ENCODE measurements around the gene RAPGEF1. TPM values are rescaled to one million over a fixed set of nuclear protein-coding genes. Genes with fewer than 3 reads are reported as not detected.

Gene RAPGEF1
- total and polyA plus RNA-seq, 2 experiments from 2014 or later: 9.9 to 82.8 TPM

DNA sequence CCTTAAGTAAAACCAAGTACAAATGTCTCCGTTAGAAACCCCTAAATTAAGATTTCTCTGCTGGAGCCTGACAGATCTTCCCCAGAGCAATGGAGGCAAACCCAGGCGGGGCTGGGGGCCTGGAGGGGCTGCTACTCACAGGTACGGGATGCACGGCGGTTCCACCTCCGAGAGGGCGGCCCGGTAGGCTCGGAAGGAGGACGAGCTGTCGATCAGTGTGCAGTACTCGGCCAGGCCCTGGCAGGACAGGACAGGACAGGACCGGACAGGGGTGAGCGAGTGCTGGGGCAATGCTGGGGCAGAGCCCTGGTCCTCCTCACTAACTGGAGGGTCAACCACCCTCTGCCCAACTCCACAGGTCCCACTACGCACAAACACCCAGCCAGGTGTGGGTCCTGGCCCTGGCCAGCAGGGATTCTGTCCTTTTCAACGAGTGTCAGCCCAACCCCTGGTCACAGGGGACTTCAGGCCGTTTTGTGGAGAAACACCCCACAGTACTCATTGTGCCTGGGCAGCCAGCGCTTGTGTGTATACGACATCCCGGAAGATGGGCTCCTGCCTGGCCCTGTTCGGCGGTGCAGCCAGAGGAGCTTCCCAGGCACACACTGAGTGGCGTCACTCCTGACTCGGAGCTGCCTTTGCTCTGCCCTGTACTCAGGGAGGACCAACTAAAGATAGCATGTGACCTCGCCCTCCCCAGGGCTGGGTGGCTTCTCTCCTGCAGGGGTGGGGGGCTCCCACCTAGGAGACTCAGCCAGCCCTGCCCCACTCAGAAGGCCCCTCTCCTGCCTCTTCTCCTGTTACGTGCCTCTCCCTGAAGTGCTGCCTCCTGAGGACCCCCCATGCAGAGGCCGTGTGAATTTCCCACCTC, 157.2 kb downstream of the RAPGEF1 start:
- no peak overlapping the region for H3K4me3 ChIP-seq
- Mint-ChIP-seq H3K9me3 (no peaks in the 10 kb centered on the region; the same call in 2 of the 3 replicates), H3K27me3 (ENCODE audit: insufficient read depth, low read depth, poor library complexity) (peaks cover 17% of the 10 kb centered on the region), H3K4me1 (peaks cover 2% of the 10 kb centered on the region; the same call in 1 of the 3 replicates), H3K27ac (no peak overlapping the region), H3K4me3 (no peak overlapping the region), H3K36me3 (ENCODE audit: low read depth) (peaks cover 39% of the 10 kb centered on the region)
- no peaks in the 10 kb centered on the region for H3K4me1 ChIP-seq (ENCODE audit: insufficient read depth)
- no peaks in the 10 kb centered on the region for H3K79me2 ChIP-seq (replicated peaks; ENCODE audit: insufficient read depth)
- H3K27ac ChIP-seq (ENCODE audit: low read depth): no peak overlapping the region
- no peaks in the 10 kb centered on the region for H3K36me3 ChIP-seq (ENCODE audit: insufficient read depth)
- no peaks in the 10 kb centered on the region for H3K9me2 ChIP-seq (ENCODE audit: insufficient read depth)
- H3F3A ChIP-seq (replicated peaks; ENCODE audit: low read depth): no peaks in the 10 kb centered on the region
- H3K27me3 ChIP-seq (ENCODE audit: insufficient read depth): no peaks in the 10 kb centered on the region
- H2AFZ ChIP-seq: no peak overlapping the region
- ATAC-seq: no peak
- TF ChIP-seq ETS1 (IDR thresholded peaks at IDR 0.05) (no peak), CREB1 (CRISPR knock-in tag; IDR thresholded peaks at IDR 0.05; ENCODE audit: low read depth) (no peak), CTCF (conservative IDR thresholded peaks at IDR 0.05; ENCODE audit: low read depth in 2 of 2) (no peak), EZH2phosphoT487 (IDR thresholded peaks at IDR 0.05; ENCODE audit: unreplicated experiment) (no peak), EZH2 (IDR thresholded peaks at IDR 0.05; ENCODE audit: low read depth, unreplicated experiment) (no peak), ZNF114 (CRISPR knock-in tag; IDR thresholded peaks at IDR 0.05) (no peak), POLR2AphosphoS5 (IDR thresholded peaks at IDR 0.05; ENCODE audit: low read depth) (no peak), NANOG (IDR thresholded peaks at IDR 0.05; ENCODE audit: borderline replicate concordance) (no peak), STAT1 (IDR thresholded peaks at IDR 0.05; ENCODE audit: unreplicated experiment) (no peak)
- TF ChIP-seq, protein P1, sequence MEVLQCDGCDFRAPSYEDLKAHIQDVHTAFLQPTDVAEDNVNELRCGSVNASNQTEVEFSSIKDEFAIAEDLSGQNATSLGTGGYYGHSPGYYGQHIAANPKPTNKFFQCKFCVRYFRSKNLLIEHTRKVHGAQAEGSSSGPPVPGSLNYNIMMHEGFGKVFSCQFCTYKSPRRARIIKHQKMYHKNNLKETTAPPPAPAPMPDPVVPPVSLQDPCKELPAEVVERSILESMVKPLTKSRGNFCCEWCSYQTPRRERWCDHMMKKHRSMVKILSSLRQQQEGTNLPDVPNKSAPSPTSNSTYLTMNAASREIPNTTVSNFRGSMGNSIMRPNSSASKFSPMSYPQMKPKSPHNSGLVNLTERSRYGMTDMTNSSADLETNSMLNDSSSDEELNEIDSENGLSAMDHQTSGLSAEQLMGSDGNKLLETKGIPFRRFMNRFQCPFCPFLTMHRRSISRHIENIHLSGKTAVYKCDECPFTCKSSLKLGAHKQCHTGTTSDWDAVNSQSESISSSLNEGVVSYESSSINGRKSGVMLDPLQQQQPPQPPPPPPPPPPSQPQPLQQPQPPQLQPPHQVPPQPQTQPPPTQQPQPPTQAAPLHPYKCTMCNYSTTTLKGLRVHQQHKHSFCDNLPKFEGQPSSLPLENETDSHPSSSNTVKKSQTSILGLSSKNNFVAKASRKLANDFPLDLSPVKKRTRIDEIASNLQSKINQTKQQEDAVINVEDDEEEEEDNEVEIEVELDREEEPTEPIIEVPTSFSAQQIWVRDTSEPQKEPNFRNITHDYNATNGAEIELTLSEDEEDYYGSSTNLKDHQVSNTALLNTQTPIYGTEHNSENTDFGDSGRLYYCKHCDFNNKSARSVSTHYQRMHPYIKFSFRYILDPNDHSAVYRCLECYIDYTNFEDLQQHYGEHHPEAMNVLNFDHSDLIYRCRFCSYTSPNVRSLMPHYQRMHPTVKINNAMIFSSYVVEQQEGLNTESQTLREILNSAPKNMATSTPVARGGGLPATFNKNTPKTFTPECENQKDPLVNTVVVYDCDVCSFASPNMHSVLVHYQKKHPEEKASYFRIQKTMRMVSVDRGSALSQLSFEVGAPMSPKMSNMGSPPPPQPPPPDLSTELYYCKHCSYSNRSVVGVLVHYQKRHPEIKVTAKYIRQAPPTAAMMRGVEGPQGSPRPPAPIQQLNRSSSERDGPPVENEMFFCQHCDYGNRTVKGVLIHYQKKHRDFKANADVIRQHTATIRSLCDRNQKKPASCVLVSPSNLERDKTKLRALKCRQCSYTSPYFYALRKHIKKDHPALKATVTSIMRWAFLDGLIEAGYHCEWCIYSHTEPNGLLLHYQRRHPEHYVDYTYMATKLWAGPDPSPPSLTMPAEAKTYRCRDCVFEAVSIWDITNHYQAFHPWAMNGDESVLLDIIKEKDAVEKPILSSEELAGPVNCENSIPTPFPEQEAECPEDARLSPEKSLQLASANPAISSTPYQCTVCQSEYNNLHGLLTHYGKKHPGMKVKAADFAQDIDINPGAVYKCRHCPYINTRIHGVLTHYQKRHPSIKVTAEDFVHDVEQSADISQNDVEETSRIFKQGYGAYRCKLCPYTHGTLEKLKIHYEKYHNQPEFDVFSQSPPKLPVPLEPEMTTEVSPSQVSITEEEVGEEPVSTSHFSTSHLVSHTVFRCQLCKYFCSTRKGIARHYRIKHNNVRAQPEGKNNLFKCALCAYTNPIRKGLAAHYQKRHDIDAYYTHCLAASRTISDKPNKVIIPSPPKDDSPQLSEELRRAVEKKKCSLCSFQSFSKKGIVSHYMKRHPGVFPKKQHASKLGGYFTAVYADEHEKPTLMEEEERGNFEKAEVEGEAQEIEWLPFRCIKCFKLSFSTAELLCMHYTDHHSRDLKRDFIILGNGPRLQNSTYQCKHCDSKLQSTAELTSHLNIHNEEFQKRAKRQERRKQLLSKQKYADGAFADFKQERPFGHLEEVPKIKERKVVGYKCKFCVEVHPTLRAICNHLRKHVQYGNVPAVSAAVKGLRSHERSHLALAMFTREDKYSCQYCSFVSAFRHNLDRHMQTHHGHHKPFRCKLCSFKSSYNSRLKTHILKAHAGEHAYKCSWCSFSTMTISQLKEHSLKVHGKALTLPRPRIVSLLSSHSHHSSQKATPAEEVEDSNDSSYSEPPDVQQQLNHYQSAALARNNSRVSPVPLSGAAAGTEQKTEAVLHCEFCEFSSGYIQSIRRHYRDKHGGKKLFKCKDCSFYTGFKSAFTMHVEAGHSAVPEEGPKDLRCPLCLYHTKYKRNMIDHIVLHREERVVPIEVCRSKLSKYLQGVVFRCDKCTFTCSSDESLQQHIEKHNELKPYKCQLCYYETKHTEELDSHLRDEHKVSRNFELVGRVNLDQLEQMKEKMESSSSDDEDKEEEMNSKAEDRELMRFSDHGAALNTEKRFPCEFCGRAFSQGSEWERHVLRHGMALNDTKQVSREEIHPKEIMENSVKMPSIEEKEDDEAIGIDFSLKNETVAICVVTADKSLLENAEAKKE (CRISPR knock-in tag; IDR thresholded peaks at IDR 0.05): no peak
- no peaks in the 10 kb centered on the region for H4K20me1 ChIP-seq (replicated peaks; ENCODE audit: insufficient read depth)
- H3K4me2 ChIP-seq: no peak overlapping the region
- DNase-seq (ENCODE audit: low spot score): no peak
